GM19468 (cell line): ENCODE measurements around the gene TDRD3.

Experiments used
- ATAC-seq: cut with Tn5 transposase; IDR thresholded peaks from one replicate; pipeline ENCODE4 v1.9.1; 2021; ENCODE audit warnings: mild to moderate bottlenecking, moderate library complexity, moderate number of reproducible peaks; ENCODE audit not compliant: unreplicated experiment; ENCODE audit errors: extremely low read depth

The TDRD3 gene

DNA sequence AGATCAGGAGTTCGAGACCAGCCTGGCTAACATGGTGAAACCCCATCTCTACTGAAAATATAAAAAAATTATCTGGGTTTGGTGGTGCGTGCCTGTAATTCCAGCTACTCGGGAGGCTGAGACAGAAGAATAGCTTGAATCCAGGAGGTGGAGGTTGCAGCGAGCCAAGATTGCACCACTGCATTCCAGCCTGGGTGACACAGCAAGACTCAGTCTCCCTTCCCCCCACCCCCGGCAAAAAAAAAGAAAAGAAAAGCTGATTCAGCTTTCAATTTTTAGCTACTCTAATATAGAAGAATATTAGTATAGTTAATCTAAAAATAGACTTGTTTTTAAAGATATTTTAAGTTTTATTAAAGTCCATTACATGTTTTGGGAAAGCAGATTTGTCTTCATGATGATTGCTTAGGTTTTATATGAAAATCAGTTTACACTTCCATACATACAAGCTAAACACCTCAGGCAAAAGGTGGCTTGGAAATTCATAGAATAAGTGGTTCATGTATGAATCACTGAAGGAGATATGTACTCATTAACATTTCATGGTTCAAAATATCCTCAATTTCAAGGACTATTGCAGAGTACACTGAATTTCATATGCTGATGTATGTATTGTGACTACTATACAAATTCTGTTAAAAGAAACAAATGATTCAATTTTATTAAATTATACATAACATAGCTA is 165.2 kb downstream of the TDRD3 start:
- no peak for ATAC-seq

DNA sequence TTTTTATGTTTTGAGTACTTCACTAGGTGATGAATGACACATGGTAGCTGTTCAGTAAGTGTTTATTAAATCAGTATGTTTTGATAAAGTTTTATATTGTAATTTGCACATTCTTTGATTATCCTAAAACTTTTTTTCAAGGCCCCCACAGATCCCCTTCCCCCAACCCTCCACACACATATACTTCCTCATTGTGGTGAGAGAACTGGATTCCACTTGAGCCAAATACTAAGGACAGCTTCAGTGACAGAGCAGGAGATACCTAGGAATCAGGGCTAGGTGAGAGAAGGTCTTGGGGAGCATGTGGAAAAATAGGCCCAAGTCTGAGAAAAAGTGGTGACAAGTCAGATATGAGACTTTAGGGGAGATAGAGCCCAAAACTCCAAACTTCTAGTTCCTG is 174.6 kb downstream of the TDRD3 start:
- ATAC-seq = no peak

DNA sequence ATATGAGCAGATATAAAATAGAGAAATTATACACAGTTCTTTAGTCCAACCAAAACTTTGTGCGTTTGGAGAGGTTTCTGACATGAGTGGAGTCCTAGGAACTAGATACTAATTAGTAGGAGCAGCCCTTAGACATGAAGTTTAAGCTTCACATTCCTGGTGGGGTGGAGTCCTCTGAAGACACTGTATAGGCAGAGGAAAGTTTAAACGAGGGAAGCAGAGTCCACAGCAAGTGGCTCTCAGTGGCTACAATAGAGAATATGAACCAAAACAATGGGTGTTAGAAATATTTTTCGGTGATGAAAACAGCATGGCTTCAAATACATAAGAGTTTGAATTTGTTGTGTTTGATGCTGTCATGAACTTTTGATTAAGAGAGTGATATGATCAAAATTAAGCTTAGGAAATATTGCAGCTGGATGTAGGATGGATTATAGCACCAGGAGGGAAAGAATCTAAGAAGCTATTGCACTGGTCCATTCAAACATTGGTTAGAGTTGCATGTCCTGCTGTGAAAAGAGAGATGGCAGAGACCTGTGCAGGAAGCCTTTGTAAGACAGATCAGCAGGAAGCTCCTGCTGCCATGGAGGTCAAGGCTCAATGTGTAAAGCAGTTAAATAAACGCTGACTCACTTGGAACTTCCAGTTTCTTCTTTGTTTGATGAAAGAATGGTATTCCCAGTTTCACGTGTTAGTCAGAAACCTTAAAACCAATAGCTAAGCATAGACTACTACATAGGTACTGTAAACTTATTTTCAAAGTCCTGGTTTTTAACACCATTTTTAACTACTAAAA is 175.2 kb downstream of the TDRD3 start:
- no peak for ATAC-seq

- ATAC-seq = no peak
Measured at GRCh38 chr13:60572855-60573254, 175.8 kb downstream of the TDRD3 start.

DNA sequence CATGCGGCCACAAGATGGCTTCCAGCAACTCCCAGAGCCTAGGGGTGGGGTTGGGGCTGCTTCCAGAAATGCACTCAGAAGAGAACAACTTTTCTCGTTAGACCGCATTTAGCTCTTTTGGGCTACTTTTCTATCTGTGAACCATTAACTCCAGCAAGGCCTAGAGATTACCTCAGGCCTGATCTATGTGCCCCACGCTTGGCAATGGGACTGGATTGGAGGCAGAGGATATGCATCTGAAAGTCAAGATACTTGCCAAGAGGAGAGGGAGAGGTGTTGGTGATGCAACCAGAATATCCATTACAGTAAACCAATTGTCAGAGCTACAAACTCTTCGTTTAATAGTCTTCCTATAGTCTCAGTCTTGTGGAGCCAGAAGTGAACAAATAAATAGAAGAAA is 177.7 kb downstream of the TDRD3 start:
- ATAC-seq = no peak

DNA sequence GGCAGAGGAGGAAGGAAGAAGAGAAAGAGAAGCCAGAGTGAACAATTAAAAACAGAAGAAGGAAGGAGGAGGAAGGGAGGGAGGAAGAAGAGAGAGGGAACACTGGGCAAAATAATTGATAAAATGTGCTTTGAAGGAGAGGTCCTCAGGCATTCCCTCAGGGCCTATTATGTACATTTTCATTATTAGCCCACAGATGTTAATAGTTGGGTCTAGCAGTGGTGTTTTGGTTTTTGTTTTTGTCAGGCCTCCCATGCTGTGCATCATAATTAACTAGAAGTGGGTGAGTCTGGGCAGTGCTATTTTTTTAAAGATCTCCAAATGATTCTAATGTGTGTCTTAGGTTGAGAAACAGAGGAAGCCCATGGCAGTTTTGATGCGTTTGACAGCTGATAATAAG is 178.1 kb downstream of the TDRD3 start:
- no peak for ATAC-seq

GRCh38 chr13:60577761-60578160 is 180.7 kb downstream of the TDRD3 start:
- no peak for ATAC-seq

DNA sequence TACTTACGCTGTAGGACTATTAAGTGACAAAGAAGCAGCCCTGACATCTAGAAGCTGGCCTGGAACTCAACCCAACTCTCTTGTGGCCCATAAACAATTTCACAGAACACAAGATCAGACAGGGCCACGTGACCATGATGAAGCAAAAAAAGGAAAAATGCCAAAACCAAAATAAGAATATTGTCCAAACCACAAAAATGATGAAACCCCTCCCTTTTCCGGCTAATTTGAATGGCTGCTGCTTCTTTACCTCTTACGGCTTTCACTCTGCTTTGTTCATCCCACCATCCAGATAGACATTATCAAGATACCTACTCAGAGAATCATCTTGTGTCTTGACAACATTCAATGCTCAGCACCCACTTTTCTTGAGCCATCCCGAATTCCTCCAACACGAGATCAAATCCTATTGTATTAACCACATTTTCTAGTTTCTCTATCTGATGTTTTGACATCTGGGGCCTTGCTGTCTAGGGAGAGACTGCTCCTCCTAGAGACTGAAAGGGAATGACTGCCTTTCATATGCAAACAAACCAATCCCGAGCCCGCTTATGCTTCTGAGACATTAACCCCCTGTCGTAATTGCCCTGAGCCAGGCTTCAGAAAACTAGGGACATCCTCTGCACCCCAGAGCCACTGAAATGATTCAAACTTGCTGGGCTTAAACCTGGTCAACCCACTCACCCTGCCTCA is 186.3 kb downstream of the TDRD3 start:
- ATAC-seq = no peak

- no peak for ATAC-seq
Measured at GRCh38 chr13:60583911-60584753, 187.1 kb downstream of the TDRD3 start.

- ATAC-seq = no peak
Measured at GRCh38 chr13:60584976-60585375, 188.0 kb downstream of the TDRD3 start.

DNA sequence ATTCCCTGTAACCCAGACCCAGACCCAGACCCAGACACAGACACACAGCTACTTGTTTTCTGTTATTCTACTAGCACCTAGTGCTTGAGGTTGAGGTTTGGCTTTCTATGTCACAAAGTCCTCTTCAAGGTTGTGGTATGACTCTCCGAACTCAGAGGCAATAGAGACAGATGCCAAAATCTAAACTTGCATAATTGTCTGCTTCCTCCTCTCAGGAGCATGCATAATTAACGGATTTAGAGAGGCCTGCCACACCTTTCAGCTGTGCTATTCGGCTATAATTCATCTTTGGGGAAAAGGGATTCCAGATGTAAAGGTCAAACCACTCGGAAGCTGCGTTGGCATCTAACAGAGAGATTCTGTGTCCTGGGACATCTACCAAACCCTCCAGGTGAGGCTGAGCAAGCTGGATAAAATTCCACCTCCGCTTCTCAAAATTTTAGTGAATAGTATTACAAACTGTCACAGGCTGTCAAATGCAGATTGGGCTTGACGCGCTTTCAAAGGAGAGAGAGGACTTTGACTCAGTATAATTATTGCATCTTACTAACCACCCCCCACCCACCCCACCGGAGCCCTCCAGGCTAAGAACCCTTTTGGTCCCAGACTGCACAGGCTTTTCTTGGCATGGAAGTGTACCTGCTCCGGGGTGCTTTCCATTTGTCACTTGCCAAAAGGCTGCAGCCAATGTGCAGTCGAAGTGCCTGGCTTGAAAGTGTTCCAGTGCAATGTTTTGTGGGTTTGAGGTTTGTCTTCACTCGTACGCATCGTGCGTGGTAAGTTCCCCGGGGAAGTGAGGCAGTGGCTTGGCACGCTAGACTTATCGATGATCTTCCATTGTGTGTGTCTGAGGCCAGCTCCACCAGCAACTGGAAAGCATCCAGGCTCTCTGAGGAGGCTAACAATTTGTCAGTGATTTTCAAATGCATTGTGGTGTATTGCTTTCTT is 194.1 kb downstream of the TDRD3 start:
- no peak for ATAC-seq

GRCh38 chr13:60603049-60603448 is 206.0 kb downstream of the TDRD3 start:
- no peak for ATAC-seq

GRCh38 chr13:60604058-60604457 is 207.0 kb downstream of the TDRD3 start:
- no peak for ATAC-seq

GRCh38 chr13:60608954-60609353 is 211.9 kb downstream of the TDRD3 start:
- ATAC-seq = no peak

GRCh38 chr13:60611523-60611922 is 214.5 kb downstream of the TDRD3 start:
- no peak for ATAC-seq

- no peak for ATAC-seq
Measured at GRCh38 chr13:60612593-60612992, 215.6 kb downstream of the TDRD3 start.

DNA sequence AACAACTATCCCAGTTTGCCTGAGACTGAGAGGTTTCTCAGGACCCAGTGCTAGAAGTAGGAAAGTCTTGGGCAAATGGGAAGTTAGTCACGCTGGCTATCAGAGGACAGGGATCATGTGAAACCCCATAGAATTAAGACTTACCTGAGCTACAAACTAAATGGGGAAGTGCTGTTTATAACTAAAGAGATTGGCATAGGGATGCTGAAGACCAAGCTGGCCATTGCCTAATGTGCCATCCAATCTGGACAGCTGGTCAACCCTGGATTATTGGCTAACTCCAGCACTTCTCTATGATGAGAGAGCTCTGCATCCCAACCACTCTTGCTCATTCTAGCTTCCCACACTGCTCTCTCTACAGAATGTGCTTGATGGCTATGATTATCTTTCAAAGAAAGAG is 216.1 kb downstream of the TDRD3 start:
- no peak for ATAC-seq

DNA sequence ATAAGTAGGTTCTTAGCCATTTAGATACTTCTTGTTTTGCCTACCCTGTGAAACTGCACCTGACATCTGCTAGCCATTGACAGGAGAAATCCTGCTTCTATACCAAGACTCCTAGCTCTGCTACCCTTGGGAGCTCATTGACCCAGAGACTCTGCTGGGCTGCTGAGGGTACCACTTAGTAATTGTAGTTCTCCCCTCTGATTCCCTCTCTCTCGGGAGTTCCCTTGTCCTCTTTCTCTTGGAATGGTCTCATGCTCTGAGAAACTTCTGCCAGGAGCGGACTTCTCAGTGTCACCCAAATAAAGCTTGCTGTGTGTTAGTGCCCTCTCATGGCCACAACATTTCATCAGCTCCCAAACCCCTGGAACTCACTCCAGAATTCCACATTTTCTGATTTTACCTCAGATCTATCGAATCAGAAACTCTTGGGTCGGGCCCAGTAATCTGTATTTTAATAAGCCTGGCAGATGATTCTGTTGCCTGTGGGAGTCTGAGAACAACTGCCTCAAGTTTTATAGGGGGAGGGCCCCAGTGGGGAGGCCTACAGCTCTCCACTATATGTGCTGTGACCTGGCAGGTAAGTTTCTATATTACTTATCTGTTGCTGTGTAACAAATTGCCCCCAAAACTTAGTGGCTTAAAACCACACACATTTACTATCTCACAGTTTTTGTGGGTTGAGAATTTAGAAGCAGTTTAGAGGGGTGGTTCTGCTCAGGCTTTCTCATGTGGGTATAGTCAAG is 221.1 kb downstream of the TDRD3 start:
- no peak for ATAC-seq

DNA sequence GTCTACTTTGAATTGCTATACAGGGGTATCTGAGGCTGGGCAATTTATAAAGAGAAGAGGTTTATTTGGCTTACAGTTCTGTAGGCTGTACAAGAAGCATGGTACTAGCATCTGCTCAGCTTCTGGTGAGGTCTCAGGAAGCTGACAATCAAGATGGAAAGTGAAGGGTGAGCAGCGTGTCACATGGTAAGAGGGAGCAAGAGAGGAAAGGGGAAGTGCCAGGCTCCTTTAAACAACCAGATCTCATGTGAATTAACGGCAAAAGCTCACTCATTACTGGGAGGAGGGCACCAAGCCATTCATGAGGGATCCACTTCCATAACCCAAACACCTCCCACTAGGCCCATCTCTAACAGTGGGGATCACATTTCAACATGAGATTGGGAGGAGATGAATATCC is 222.4 kb downstream of the TDRD3 start:
- no peak for ATAC-seq
